ENCODE results near the gene KRT84.

DNA sequence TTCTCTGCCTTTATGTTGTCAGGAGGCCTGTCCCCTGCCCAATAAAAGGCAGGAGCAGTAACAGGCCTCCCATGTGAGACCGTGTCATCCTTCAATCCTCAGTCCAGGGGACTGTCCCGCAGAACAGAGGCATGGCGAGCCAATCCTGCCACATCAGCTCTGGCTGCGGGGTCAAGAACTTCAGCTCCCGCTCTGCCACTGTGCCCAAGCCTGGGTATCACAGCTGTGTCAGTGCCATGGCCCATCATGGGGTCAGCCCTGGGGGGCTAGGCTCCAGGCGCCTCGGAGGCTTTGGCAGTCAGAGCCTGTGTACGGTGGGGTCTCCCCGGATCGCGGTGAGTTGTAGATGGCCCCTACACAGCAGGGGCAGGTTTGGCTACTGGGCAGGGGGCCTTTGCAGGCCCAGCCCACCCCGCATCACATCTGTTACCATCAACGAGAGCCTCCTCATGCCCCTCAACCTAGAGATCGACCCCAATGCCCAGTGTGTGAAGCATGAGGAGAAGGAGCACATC lies 44.3 kb downstream of the KRT84 start:
- peak; percentile 19 for TF ChIP-seq POLR2AphosphoS5 (IDR thresholded peaks at IDR 0.05)
- TF ChIP-seq CTCF (IDR thresholded peaks at IDR 0.05), result no peak
- no peak for TF ChIP-seq POLR2A (IDR thresholded peaks at IDR 0.05)
